HG03060 (cell line): Measurements from ENCODE around the gene RUSC2.
"Not testable (repeated sequence)": the region's sequence is repeated elsewhere in the genome, so short reads cannot be mapped to it uniquely, and the experiment has no call there.

Source experiments
- ATAC-seq: cut with Tn5 transposase; IDR thresholded peaks from one replicate; pipeline ENCODE4 v1.9.1; 2021; ENCODE audit warnings: low read depth, moderate number of reproducible peaks; ENCODE audit not compliant: unreplicated experiment

Gene RUSC2

GRCh38 chr9:35519692-35520363 lies 29.9 kb downstream of the RUSC2 start:
- no peak for ATAC-seq

GRCh38 chr9:35520364-35520710 lies 30.4 kb downstream of the RUSC2 start:
- no peak for ATAC-seq

GRCh38 chr9:35521708-35522107 lies 31.8 kb downstream of the RUSC2 start:
- no peak for ATAC-seq

- no peak for ATAC-seq
Observed at GRCh38 chr9:35522187-35522586, 32.3 kb downstream of the RUSC2 start.

- no peak for ATAC-seq
Observed at GRCh38 chr9:35522700-35523099, 32.8 kb downstream of the RUSC2 start.

GRCh38 chr9:35523556-35523955 lies 33.6 kb downstream of the RUSC2 start:
- ATAC-seq, result not testable (repeated sequence)

- no peak for ATAC-seq
Observed at GRCh38 chr9:35526087-35526801, 36.3 kb downstream of the RUSC2 start.

GRCh38 chr9:35529161-35529823 lies 39.4 kb downstream of the RUSC2 start:
- no peak for ATAC-seq

- no peak for ATAC-seq
Observed at GRCh38 chr9:35533398-35533797, 43.5 kb downstream of the RUSC2 start.

- not testable (repeated sequence) for ATAC-seq
Observed at GRCh38 chr9:35534921-35535320, 45.0 kb downstream of the RUSC2 start.

GRCh38 chr9:35537913-35538312 lies 48.0 kb downstream of the RUSC2 start:
- ATAC-seq, result no peak

- no peak for ATAC-seq
Observed at GRCh38 chr9:35538361-35539234, 48.7 kb downstream of the RUSC2 start.
